Head of caudate nucleus (tissue), 42 donors: ENCODE measurements around the gene PPDPF.
A peak's percentile ranks its signal among the peaks of the same experiment; 100 is the strongest.
"Not testable (repeated sequence)": the region's sequence is repeated elsewhere in the genome, so short reads cannot be mapped to it uniquely, and the experiment has no call there.

Source experiments
- DNase-seq, 42 donors: peaks; one replicate each; pipeline versions ENCODE4 v3.0.0 to v3.0.0-alpha.2; 2020 to 2021; ENCODE audit warnings: mixed read lengths in 7 of 42
- intact Hi-C: fragments of 100-400 bp; cut with DNase I; formaldehyde crosslinking; loops from one replicate; pipeline ENCODE4 v1.15.0; 2022

PPDPF gene

GRCh38 chr20:63514520-63514919, 6.0 kb upstream of the PPDPF start:
- DNase-seq, intact Hi-C loops: not testable (repeated sequence)

DNA sequence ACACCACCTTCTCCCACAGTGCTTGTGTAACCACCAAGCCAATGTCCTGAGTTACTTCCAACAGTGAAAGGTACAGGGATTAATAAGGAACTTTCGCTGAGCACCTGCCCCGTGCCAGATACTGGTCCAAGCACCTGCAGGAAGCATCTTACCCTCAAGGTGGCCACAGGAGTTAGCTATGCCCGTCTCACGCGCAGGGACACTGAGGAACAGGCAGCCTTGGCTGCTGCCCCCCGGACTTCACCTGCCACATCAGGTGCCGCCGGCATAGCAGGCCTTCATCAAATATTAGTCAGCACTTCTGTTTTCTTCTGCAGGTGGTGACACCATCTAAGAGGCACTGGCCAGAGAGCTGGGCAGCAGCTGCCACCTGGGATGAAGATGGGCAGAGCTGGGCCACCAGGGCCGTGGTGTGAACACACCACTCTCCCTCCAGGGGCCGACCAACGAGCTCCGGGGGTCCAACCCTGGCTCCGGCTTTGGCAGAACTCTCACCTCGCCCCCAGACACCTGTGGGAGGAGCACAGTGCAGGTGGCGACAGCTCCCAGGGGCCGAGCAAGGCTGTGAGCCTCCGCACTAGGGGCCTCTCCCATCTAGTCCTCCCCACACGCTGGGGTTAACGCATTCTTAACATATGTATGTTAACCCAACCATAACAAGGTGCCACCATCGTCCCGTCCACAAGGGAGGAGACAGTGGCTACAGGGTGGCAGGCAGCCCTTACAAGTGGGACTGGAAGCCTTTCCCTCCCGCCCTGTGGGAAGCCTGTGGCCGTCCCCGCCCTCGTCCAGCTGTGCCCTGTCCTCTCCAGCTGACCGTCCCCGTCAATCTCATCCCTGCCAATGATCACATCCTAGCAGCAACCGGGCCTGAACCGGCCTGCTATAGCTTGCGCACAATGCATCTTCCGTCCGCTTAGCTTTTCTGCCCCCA, 2.9 kb upstream of the PPDPF start:
- DNase-seq, result no peak
- intact Hi-C loops, result no loop called here

DNA sequence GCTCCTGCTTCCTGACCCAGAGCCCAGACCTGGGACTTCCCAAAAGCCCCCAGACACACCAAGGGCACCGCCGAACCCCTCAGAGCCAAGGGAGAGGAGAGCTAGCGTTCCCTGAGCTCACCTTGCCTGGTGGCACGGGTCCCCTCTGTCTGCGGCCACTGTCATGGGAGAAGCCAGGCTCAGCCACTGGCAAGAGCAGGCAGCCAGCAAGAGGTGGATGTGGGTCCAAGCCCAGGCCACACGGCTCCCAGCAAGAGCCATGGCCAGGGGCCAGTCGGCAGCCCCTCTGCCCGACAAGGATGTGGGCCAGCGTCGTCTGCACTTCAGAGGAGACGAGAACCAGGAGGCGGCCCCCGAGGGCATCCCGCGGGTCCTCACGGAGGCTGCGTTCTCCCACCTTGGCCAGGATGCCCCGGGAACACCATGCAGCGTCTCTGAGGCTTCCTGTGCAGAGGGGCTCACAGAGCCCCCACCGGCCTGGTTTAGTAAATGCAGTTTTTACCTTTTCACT, 2.2 kb upstream of the PPDPF start:
- no peak for DNase-seq
- intact Hi-C loops, result no loop called here

DNA sequence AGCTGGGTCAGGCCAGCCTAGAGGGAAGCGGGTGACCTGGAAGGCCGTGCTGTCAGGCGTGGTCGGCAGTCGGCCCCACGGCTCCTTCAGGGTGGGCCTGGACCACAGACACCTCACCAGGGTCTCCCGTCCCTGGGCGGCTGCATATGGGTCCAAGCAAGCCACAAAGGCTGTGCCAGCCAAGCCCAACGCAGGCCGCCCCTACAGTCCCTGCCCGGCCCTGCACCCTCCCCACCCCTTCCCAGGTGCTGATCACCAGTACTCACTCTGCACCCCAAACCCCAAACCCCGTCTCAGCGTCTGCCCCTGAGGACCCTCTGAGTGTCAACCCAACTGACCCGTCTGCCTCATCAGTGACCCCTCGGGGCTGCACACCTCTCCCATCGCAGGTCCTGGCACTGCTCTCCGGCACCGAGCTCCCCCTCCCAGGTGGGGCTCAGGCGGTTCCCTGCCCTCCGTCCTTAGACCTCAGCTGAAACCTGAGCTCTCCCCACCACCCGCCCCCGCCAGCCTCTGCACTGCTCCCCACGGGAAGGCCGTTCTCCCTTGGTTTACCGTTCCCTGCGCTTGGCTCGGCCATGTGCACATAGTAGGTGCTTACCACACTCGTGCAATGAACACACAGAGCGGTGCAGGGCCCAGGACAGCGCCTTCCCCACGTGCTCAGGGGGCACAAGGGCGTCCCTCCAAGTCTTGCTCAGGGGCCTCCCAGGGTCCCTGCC, 1.5 kb upstream of the PPDPF start:
- intact Hi-C loops, result no loop called here
- no peak for DNase-seq

- intact Hi-C loops, result no loop called here
- peak in 27 of 42 donors; percentile 28 to 62 (median 45) for DNase-seq
Measured at GRCh38 chr20:63519668-63520503, 679 bp upstream of the PPDPF start.

DNA sequence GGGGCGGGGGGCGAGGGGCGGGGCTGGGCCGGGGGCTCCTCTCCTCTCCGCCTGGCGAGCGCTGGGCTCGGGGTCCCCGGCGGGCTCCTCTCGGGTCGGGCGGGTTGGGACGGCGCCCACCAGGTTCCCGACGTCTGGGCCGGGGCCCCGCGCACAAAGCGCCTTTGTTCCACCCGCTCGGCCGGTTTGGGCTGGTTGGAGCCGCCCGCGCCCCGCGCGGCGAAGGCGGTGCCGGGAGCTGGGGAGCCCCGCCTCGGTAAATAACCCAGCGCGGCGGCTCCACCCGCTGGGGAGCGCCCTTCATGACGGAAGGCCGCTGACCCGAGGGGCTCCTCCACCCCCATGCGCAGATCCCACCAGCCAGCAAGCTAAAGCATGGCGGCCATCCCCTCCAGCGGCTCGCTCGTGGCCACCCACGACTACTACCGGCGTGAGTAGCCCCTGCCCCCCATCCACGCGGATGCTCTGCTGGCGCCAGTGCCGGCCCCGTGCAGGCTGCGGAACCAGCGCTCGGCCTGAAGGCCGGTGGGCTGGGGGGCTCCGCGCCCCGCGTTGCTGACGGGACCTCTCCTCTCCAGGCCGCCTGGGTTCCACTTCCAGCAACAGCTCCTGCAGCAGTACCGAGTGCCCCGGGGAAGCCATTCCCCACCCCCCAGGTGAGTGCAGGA, 503 bp downstream of the PPDPF start:
- DNase-seq, result peak in 41 of 42 donors; percentile 23 to 93 (median 83)
- intact Hi-C loops, result no loop called here

- intact Hi-C loops, result no loop called here
- no peak for DNase-seq
Measured at GRCh38 chr20:63521602-63522001, 1.0 kb downstream of the PPDPF start.

GRCh38 chr20:63522091-63522868, 1.7 kb downstream of the PPDPF start:
- no peak for DNase-seq
- intact Hi-C loops, result no loop called here

GRCh38 chr20:63522981-63523611, 2.5 kb downstream of the PPDPF start:
- intact Hi-C loops, result no loop called here
- DNase-seq, result no peak

GRCh38 chr20:63525185-63525584, 4.6 kb downstream of the PPDPF start:
- intact Hi-C loops, result no loop called here
- no peak for DNase-seq

GRCh38 chr20:63525971-63526370, 5.4 kb downstream of the PPDPF start:
- DNase-seq, result no peak
- intact Hi-C loops, result no loop called here

DNA sequence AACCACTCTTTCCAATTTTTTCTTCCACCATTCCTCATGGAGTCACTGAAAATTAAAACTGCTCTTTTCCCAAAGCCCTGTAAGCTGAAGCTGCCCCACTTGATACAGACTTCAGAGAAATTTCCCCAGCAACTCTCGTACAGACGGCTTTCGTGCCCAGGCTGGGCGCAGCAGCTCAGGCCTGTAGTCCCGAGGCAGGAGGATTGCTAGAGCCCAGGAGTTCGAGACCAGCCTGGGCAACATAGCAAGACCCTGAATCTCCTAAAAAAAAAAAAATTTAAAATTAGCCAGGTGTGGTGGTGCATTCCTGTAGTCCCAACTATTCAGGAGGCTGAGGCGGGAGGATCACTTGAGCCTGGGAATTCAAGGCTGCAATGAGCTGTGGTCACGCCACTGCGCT, 6.6 kb downstream of the PPDPF start:
- no peak for DNase-seq
- intact Hi-C loops, result no loop called here

DNA sequence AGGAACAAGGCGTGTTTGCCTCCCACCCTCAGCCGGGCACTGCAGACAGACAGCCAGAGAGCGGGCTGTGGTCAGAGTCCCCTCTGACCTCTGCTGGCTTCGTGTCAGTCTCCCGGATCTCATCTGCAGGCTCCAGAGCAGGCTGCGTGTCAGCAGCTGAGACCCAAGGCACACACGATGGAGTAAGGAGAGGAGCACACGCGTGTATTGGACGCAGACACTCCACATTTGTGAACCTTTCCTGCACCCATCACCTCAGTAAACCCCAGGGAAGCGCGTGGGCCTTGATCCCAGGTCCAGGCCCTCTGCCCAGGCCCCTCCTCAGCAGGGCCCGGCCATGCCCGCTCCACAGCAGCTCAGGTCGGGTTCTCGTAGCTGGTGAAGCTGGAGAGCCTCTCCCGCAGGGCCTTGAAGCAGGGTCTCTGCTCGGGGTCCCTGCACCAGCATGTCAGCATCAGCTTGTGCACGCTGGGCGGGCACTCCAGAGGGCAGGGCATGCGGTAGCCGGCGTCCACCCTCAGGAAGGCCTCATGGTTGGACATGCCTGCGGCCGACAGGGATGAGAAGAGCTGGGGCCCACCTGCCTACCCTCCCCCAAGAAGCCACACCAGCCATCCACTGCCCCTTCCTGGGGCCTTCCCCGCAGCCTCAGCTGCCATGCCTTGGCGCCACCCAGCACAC, 8.8 kb downstream of the PPDPF start:
- no peak for DNase-seq
- intact Hi-C loops, result no loop called here

DNA sequence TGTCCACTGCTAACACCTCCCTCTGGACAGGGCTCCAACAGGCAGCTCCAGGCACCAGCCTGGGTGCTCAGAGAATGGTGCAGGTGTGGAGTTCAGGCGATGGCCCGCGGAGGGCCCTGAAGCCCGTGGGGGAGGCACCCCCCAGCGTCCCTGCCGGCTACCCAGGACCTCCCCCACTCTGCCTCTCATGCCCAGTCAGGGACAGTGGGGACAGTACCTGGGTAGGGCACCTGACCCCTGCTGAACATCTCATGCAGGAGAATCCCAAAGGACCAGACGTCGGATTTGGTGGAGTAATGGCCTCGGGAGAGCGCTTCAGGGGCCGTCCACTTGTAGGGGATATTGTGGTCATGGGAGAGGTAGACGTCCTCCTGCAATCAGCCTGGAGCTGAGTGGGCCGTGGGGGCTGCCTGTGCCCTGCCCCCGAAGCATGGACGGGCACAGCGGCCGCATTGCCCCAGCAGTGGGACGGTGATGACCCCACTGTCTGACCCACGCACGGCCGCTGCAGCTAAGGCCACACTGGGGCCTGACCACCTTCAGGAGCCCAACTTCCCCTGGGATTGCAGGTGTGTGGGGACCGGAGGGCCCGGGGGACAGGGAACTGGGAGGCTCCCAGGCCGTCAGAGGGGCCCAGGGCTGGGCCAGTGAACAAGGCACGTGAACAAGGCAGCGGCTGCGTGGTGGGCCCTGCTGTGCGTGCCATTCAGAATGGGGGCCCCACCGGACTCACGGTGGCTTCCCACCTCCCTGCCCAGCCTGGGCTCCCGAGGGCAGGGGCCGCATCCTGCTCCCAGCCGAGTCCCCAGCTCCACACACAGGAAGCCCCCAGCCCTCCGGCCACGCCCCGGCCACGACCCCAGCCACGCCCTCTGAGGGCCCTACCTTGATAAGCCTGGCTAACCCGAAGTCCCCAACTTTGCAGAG, 9.6 kb downstream of the PPDPF start:
- DNase-seq, result no peak
- intact Hi-C loops, result loop anchor here (10.0 kb wide), 1 partner anchor 95 kb away; the partner anchor contains the start of gene GMEB2

- no peak for DNase-seq
- intact Hi-C loops, result loop anchor here (10.0 kb wide), 1 partner anchor 94 kb away; the partner anchor contains the start of gene GMEB2
Measured at GRCh38 chr20:63530788-63531160, 10.2 kb downstream of the PPDPF start.
